Stimulated activated CD4-positive, alpha-beta T cell treated with anti-CD3 and anti-CD28 coated beads, Interleukin-15, amount 100 ng/mL, for 48 hours (primary cell): ENCODE results near the gene SIL1.
"Not testable (repeated sequence)": the region's sequence is repeated elsewhere in the genome, so short reads cannot be mapped to it uniquely, and the experiment has no call there.

Experiments
- DNase-seq, 2 donors: peaks; one replicate each; pipeline ENCODE4 v3.0.0-alpha.2; 2020; ENCODE audit warnings: low read depth in 2 of 2

SIL1 gene

GRCh38 chr5:139073956-139074355 lies 124.2 kb downstream of the SIL1 start:
- not testable (repeated sequence) for DNase-seq

GRCh38 chr5:139068494-139069151 lies 129.5 kb downstream of the SIL1 start:
- no peak for DNase-seq

- no peak for DNase-seq
Measured at GRCh38 chr5:139068060-139068459, 130.1 kb downstream of the SIL1 start.

GRCh38 chr5:139065306-139065705 lies 132.9 kb downstream of the SIL1 start:
- DNase-seq, result no peak

DNA sequence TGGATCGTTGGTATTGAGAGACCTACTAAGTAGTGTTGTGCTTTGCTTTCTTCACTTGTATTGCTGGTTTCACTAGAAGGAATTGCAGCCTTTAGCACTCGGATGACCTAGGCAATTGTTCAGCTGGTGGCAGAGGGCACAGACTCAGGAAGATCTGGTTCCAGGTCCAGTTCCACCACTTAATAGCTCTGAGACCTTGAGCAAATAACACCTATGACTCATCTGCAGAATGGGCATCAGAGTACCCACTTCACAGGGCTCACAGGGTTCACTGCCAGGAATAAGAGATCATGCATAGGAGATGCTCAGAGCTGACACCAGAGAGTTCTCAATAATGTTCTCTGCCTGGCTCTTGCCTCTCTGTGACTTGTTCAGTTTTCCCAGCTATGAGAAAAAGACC lies 133.6 kb downstream of the SIL1 start:
- DNase-seq, result no peak

GRCh38 chr5:139063664-139064054 lies 134.5 kb downstream of the SIL1 start:
- DNase-seq, result no peak

DNA sequence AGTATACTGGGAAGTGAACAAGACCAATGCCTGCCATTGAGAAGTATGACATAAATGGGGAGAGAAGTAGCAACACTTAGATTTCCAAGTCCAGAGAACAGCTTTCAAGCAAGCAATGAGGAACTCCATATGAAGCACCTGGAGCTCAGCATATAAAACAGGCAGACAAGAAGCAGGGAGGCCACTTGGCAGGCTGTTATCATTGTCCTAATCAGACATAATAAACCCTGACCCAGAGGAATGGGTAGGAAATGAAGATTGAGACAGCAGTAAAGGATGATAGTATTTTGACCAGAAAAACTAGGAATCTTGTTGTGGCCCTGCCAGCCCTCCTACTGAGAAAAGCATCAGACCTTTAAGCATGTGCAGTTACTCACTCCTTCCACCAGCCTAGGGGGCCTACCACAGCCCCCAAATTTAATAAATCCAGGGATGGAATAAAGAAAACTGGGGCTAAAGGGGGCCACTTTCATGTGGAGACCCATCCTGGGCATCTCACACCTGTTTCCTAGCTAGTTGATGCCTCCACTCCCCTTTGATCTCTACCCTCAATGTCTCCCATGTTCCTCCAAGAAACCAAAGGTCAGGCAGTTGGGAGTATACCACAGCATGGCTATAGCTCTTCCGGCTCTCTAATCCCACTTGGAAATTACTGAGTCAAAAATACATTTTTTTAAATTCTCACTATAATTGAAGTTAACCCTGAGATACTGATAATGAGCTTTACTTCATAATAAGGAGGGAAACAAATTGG lies 135.1 kb downstream of the SIL1 start:
- no peak for DNase-seq

DNA sequence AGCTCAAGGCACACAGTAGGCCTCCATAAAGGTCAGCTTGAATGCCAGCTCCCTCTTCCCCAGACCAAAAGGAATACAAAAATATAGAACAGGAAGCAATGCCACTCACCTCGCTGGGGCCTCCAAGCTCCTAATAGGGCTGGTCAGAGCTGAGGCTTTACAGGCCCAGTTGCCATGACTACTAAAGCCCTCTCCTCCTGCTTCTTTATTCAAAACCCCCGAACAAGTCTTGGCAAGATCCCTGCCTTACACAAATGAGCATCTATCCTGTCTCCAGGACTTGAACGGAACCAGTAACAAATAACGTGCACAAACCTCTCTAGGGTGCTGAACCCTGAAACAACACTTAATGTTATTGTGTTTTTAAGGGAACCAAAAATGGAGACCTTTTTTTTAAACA lies 136.3 kb downstream of the SIL1 start:
- no peak for DNase-seq

GRCh38 chr5:139061274-139061673 lies 136.9 kb downstream of the SIL1 start:
- no peak for DNase-seq

DNA sequence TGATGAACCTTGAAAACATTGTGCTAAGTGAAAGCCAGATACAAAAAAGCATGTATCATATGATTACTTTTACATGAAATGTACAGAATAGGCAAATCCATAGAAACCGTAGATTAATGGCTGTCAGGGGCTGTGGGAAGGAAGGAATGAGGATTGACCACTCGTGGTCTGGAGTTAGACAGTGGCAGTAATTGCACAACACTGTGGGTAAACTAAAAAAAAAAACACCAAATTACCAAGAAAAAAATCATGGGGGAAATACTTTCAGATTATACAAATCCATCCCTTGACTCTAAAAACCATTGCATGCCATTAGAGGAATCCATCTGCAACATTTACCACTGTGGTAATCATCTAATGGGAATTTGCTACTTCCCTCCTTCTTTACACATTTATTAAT lies 140.0 kb downstream of the SIL1 start:
- DNase-seq, result no peak

DNA sequence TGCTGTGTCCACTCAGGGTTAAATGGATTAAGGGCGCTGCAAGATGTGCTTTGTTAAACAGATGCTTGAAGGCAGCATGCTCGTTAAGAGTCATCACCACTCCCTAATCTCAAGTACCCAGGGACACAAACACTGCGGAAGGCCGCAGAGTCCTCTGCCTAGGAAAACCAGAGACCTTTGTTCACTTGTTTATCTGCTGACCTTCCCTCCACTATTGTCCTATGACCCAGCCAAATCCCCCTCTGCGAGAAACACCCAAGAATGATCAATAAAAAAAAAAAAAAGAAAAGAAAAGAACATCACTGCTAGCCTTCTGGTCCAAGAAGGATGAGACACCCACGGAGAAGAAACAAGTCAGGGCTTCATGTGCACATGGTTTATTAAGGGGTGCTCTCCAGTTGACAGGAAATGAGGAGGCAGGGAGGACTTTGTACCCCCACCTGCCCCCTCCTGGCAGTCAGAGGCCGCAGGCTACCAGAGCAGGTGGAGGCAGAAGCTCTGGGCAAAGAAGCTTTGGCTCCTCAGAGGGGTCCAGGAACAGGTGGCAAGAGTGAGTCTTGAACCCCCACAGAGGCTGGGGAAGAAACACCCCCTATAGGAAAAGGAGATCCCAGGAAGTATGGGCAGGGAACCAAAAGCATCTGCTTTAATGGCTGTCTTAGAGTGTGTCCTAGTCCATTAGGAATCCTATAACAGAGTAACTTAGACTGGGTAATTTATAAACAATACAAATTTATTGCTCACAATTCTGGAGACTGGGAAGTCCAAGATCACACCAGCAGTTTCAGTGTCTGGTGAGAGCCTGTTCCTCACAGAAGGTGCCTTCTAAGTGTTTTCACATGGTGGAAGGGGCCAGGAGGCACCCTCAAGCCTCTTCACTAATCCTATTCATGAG lies 140.9 kb downstream of the SIL1 start:
- not testable (repeated sequence) for DNase-seq

DNA sequence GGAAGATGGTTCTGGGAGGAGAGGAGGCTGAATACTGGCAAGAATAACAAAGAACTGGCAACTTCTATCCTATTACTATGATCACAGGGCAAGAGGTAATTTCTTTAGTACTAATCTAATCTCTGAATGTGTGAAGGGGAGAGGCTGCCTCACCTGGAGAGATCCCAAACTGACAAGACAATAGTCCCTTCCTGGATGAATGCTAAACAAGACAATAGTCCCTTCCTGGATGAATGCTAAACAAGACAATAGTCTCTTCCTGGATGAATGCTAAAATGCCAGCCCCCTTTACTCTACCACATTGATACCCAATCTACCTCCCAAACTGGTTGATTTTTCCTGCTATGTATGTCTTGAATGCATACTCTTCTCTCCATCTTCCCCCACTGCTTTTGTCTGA lies 145.2 kb downstream of the SIL1 start:
- no peak for DNase-seq

GRCh38 chr5:139051392-139051791 lies 146.8 kb downstream of the SIL1 start:
- DNase-seq, result no peak

- DNase-seq, result no peak
Measured at GRCh38 chr5:139050432-139050831, 147.7 kb downstream of the SIL1 start.

DNA sequence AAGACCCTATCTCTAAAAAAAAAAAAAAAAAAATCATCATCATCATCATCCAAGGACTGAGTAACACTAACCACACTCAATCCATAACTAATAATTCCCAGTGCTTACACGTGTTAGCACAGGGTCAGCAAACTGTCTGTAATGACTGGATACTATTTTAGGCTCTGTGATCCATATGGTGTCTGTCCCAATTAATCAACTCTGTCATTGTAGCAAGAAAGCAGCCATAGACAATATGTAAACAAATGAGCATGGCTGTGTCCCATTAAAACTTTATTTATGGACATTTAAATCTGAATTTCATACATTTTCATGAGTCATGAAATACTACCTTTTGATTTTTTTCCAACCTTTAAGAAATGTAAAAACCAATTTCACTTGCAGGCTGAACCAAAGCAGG lies 148.4 kb downstream of the SIL1 start:
- DNase-seq, result no peak

- DNase-seq, result no peak
Measured at GRCh38 chr5:139046551-139046950, 151.6 kb downstream of the SIL1 start.

DNA sequence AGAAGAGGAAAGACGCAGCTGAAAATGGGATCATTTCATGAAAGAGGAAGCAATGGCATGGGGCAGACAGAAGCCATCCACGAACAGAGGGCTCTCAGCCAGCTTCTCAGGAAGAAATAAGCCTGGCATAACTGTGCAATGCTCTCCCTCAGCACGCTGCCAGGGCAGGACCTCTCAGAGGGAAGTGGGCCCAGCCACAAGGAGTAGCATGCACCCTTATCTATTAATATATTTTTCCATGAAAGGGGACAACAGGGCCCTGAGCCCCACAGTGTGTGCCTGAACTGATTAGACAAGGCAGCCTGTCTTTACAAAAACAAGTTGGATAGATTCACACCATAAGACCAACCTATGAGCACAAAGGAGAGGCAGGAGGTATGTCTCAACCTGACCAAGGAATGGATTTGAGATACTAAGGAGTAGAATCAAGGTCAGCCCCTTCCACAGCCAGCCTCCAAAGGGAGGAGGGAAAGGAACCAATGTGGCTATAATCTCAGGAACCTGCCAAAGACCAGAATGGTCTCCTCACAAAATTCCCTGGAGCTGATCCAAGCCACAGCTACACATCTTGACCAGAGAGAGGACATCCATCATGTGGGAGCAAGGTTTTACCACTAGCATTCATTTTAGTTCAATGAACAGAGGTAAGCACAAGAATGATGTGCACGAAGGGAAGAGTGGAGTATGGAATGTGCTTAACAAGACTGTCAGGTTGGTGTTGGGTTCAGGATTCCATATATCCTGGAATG lies 154.8 kb downstream of the SIL1 start:
- no peak for DNase-seq

DNA sequence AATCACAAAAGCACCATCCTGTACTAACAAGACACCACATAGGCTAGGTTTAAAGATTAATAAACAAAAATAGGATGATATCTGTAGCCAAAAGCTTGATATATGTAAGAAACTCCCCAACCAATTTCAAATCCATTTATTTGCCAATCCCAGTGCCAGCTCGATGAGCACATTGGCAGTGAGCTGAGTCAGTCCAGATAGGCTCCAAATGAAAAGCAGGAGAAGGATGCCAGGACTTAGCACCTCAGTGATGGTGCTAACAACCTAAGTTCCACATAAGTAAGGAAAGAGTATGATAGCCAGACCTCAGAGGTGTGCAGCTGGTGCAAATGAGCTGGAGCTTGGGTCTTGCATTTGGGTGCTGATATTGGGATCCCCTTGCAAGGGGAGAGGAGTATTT lies 158.1 kb downstream of the SIL1 start:
- DNase-seq, result no peak

GRCh38 chr5:139038613-139039305 lies 159.4 kb downstream of the SIL1 start:
- no peak for DNase-seq

- DNase-seq, result no peak
Measured at GRCh38 chr5:139037732-139038131, 160.4 kb downstream of the SIL1 start.

DNA sequence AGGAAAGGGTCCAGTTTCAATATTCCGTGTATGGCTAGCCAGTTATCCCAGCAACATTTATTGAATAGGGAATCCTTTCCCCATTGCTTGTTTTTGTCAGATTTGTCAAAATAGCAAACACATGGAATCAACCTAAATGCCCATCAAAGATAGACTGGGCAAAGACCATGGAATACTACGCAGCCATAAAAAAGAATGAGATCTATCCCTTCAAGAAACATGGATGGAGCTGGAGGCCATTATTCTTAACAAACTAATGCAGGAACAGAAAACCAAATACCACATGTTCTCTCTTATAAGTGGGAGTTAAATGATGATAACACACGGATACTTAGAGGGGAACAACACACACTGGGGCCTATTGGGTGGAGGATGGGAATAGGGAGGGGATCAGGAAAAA lies 161.8 kb downstream of the SIL1 start:
- not testable (repeated sequence) for DNase-seq
